Stimulated activated CD4-positive, alpha-beta T cell treated with anti-CD3 and anti-CD28 coated beads, Interleukin-2, amount 100 ng/mL, for 24 hours (primary cell): ENCODE results near the gene INSYN1.
A peak's percentile ranks its signal among the peaks of the same experiment; 100 is the strongest.
"Not testable (repeated sequence)": the region's sequence is repeated elsewhere in the genome, so short reads cannot be mapped to it uniquely, and the experiment has no call there.

Experiments
- DNase-seq, 2 donors: peaks; one replicate each; pipeline ENCODE4 v3.0.0-alpha.2; 2020

Gene INSYN1

GRCh38 chr15:73710321-73710720 lies 42.8 kb downstream of the INSYN1 start:
- DNase-seq = no peak

- no peak for DNase-seq
Measured at GRCh38 chr15:73709686-73710085, 43.5 kb downstream of the INSYN1 start.

- no peak for DNase-seq
Measured at GRCh38 chr15:73709241-73709640, 43.9 kb downstream of the INSYN1 start.

DNA sequence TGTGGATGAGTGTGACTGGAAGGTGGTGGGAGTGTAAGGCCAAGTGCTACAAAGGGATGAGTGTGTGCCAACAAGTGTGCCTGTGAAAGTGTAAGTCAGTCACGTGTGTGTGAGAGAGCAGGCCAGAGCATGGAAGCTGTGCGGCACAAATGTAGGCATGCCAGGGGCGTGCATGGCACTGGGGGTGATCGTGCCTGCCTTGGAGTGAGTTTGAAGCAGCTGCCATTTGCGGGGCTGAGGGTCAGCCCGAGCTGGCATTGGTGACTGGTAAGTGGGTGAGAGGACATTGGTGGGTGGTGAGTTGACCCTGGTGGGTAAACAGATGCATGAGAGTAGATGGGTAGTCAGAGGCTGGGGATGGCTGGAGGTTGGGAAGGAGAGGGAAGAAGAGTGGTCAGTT lies 44.5 kb downstream of the INSYN1 start:
- no peak for DNase-seq

GRCh38 chr15:73704869-73705645 lies 48.1 kb downstream of the INSYN1 start:
- DNase-seq = peak; percentile 73 to 78

GRCh38 chr15:73704142-73704868 lies 48.8 kb downstream of the INSYN1 start:
- DNase-seq = not testable (repeated sequence)

- DNase-seq = not testable (repeated sequence)
Measured at GRCh38 chr15:73703601-73704000, 49.5 kb downstream of the INSYN1 start.

- DNase-seq = not testable (repeated sequence)
Measured at GRCh38 chr15:73702311-73703239, 50.6 kb downstream of the INSYN1 start.

DNA sequence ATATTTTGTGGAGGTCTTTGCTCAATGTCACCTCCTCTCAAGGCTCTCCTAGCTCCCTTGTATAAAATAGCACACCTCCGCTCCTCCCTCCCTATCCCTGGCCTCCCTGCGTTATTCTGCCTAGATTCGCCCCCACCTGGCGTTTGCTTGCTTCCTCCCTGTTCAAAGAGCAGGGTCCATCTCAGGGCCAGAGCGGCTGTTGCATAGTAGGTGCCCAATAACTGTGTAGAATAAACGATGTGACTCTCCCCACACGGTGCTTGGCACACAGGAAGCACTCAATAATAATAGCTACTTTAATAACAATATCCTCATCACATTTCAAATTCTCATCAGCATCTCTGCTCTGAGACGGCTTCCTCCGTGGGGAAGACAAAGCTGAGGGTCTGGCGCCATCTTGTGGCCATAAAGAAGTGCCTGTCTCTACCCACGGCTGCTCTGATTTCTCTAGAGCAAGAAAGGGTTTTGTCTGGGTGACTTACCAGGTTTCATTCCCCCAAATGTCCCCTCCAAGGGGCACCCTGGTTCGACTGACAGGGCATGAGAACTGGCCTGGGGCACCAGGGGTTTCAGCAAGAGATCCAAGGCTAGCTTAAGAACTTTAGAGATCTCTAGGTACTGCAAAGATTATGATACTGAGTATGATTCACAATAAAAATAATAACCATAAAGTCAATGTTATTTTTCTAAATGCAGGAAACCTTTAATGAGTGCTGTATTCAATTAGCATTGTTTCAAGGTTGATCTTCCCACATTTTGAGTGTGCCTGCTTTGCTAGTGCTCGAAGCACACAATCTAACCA lies 52.9 kb downstream of the INSYN1 start:
- DNase-seq = peak; percentile 74 to 80

DNA sequence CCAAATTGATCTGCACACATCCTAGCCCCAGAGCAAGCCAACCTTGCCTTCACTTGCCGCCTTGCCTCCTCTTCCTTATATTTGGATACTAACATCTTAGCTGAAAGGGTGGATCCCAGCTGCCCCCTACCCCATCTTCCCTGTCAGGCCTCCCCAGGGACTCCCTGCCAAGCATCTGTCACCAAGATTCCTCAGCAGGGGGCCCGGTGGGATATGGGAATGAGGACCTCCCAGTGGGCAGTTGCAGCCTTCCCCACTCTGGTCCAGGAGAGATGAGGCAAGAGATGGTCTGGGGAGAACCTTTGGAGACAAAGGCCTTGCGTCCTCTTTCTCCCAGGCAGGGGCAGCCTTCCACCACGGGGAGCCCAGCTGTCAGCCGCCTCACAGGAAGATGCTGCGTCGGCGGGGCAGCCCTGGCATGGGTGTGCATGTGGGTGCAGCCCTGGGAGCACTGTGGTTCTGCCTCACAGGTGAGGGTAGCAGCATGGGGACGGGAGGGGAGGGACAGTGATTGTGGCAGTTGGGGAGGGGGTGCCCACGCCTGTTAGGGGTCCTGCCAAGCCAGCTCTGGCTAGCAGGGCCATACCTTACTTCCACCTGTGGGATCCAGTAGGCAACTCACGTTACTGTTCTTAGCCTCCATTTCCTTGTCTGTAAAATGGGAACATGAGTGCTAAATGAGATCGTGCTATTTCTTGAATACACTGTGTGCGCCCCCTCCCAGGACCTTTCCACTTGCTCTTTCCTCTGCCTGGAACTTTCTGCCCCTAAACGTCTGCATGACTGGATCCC lies 53.7 kb downstream of the INSYN1 start:
- no peak for DNase-seq

DNA sequence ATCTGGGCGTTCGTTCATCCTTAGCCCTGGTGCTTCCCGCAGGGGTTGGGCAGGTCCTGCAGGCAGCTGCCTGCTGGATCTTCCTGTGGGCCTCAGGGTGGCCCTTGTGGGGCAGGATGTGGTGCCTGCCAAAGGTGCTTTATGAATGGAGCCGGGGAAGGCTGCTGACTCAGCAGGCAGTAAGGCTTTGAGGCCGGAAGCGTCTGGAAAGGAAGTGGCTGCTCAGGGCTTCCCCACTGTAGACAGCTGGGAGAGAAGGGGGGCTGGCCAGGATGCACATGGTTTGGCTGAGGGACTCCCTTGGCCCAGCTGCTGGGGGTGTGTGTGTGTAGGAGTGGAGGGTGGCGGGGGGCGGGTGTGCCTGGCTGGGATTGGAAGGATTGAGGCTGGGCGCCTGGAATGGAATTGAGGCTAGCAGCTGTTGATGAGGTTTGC lies 56.1 kb downstream of the INSYN1 start:
- DNase-seq = peak; percentile 75 to 84

- DNase-seq = no peak
Measured at GRCh38 chr15:73696641-73697001, 56.5 kb downstream of the INSYN1 start.

GRCh38 chr15:73695773-73696640 lies 57.1 kb downstream of the INSYN1 start:
- no peak for DNase-seq

DNA sequence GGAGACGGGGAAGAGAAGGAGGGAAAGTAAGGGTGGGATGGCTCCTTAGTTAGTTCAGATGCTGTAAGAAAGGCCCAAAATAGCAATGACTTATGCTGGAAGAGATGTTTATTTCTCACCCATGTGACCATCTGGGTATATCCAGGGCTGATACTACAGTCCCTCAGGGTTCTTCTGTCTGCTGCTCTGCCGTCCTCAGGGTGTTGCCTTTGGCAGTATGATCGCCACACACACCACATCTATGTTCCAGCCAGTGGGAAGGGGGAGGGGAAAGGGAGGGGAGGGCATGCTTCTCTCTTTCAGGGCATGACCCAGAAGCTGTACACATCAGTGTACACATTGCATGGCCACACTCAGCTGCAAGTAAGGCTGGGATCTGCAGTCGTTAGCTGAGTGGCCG lies 58.7 kb downstream of the INSYN1 start:
- DNase-seq = no peak

DNA sequence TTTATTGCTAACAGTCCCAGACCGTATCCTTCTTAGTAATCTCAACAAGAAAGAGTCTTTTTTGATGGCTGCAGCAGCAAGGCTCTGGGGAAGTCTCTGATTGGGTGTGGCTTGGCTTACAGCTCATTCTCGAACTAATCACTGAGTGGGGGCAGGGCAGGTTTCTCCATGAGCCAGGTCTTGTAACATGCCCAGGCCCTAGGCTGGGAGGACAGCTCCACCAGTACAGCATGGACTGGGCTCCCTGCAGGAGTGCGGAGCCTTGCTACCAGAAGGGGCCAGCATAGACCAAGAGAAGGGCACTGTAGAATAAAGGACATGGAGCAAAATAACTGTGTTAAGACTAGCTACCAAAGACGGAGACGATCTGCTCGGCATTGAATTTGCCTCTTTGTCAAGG lies 61.8 kb downstream of the INSYN1 start:
- no peak for DNase-seq

DNA sequence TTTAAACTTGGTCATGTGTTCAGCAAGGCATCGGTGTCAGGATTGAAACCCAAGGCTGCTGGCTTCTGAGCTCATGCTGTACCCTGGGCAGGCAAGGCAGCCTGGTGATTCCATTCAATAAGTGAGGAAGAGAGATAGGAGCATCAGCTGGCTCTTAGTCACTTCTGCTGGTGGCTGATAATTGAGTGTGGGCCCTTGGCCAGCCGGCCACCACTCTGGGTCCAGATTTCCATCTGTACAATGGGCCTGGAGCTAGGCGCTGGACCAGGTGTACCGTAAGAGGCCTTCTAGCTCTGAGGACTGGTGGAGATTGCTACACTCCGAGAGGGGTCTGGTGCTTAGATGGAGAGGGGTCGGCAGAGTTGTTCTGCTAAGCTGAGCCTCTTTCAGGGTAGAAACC lies 64.7 kb downstream of the INSYN1 start:
- no peak for DNase-seq

DNA sequence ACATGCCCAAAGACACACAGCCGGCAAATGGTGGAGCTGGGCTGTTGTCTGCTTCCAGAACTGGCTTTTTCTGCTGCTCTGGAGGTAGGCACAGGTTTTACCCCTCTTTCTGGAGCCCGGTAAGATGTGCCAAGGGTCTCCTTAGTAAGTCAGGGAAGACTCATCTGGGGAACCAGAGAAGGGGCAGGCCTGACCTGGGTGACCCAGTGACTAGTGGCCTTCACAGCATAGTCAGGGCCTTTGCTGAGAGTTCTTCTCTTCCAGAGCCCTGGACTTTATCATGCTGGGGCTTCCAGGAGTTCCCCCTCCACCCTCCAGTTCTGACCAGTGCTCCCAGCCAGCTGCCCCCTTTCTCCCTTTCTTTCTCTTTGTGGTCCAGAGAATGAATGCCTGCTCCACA lies 65.8 kb downstream of the INSYN1 start:
- DNase-seq = no peak

GRCh38 chr15:73686781-73687256 lies 66.3 kb downstream of the INSYN1 start:
- DNase-seq = no peak

DNA sequence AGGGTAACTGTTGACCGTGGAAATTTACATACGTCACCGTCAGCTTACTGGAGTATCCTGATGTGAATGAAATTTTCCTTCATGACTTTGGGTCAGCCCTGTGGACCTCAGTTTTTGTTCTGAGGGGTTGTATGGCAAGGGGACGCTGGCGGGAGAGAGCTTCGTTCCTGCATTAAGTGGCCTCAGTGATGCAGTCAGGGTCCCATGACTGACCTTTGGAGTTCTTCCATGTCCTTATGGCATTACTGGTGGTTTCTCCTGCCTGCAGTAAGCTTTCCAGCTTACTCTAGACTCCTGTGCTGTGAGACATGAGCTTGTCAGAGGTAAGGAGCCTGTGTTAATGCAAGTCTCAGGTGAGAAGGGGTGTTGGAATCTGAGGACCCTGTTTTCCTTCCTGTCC lies 67.2 kb downstream of the INSYN1 start:
- no peak for DNase-seq
